ENCODE results near the gene GABRB1. TPM values are rescaled to one million over a fixed set of nuclear protein-coding genes. Genes with fewer than 3 reads are reported as not detected.

Gene GABRB1
- polyA plus RNA-seq, 1 donor, result not detected

- no peak for DNase-seq (ENCODE audit: low read depth)
Measured at GRCh38 chr4:47049347-47049746, 18.0 kb downstream of the GABRB1 start.

DNA sequence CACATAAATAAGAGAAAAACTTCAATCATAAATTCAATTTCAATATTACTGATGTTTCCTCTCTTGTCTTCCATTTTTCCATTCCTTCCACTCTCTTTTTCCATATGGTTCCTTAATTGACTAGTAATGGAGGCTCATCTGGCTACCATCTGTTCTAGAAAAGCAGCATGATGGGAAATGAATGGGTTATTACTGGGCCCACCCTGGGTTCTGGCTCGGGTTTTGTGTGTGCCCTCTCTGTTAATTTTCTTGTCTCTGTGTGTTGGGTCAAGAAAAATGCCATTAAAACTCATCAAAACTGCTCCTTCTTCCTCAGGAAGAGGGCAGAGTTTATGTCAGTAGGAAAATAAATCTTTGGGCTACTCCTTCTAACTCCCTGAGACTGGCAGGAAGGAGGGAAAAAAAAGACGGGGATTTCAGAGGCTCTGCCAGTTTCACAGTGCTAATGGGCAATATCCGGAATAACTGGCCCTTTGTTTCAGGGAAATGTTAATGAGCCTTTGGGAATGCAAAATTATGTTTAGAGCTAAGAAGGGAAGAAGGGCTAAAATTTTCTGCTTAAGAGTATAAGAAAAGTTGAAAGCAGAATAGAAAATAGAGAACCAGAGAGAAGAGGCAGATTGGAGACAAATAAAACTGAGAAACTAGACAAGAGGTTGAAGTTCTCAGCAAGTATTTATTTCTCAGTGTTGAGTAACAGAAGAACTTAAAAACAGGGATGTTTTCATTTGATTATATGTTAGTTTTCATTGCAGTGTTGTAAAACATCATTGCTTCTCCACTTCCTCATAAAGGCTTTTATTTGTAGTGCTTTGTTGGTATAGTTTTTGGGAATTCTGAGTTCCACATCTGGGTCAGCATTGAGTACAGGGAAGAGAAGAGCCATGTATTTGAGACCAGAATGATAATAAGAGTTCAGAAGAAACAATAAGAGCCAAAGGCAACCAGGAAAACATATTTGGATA, 19.7 kb downstream of the GABRB1 start:
- DNase-seq (ENCODE audit: low read depth), result no peak

DNA sequence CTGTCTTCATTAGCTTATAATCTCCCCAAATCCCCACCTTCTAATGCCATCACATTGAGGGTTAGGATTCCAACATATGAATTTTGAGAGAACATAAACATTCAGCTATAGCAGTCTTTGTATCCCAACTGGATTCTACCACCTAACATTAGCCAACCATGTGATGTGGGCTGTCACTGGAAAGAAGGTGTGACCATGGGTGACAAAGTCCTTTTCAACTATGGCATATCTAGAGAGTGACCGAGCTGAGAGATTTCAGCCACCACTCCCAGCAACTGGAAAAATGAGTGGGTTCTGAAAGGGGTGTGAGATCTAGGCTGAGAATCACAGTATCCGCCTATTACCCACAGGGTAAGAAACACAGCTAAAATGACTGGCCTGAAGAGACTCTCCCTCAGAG, 22.1 kb downstream of the GABRB1 start:
- no peak for DNase-seq (ENCODE audit: low read depth)

DNA sequence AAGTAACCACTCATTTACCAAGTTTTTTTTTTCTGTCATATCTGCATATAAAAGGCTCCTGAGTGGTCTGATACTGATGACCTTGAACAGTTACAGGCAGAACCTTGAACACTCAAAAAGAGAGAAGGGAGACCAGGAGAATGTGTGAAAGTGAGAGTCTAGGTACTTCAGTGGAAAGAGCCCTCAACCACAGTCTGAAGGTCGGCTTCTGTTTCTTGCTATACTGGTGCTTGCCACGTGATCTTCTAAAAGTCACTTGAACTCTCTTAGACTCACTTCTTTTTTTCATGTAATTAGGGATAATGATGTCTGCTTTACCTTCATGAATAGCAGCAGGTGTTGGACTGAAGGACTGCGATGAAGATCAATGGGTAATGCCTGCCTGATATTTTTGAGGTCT, 22.8 kb downstream of the GABRB1 start:
- DNase-seq (ENCODE audit: low read depth), result no peak

DNA sequence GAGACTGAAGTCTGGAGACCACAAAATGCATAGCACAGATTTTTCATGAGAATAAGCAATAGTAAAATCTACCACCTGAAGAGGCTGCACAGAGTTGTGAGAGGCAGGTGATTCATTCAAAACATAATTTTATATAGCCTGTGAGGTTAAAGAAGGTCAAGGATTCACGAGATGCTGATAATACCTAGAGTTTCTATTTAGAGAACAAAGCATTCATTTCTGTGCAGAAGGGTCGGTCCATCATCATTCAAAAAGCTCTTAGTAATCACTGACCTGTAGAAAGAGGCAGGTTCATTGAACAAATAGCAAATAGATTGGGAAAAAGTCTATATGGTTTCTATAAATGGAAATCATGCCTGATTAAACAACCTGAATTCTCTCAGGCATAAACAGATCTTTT, 26.6 kb downstream of the GABRB1 start:
- DNase-seq (ENCODE audit: low read depth), result no peak

GRCh38 chr4:47060561-47060960, 29.2 kb downstream of the GABRB1 start:
- no peak for DNase-seq (ENCODE audit: low read depth)

DNA sequence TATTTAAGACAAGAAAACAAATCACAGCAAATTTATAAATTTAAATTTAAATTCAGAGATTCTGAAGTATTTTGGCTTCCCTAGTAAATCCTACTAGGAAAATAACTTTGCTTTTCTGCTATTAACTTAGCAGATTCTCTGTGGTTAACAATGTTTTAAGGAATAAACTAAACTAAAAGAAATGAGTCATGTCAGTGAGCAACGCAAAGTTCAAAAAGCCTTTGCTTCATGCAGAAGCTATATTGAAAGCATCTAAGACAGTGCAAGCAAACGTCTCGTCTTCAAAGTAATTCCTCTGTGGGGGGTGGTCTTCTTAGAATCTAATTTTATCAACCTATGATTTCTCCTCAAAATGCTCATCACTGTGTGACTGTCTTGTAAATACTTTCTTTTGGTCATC, 30.1 kb downstream of the GABRB1 start:
- DNase-seq (ENCODE audit: low read depth), result no peak

DNA sequence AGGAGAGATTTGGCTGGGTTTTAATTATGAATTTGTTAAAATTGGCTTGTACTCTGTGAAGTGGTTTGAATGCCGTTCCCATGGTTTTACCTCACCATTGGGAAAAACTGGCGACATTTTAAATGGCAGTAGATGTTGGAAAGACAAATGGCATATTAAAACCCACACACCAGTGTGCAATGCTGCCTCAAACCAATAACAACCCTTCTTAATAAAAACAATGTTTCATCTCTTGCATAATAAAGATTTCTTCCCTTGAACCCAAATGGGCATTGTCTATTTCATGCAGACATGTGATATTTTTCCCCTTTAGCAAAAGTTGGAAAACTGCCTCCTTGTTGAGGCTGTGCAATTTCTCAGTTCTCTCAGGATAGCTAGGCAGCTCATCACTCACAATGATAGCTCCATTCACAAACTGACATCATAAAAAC, 33.7 kb downstream of the GABRB1 start:
- no peak for DNase-seq (ENCODE audit: low read depth)

DNA sequence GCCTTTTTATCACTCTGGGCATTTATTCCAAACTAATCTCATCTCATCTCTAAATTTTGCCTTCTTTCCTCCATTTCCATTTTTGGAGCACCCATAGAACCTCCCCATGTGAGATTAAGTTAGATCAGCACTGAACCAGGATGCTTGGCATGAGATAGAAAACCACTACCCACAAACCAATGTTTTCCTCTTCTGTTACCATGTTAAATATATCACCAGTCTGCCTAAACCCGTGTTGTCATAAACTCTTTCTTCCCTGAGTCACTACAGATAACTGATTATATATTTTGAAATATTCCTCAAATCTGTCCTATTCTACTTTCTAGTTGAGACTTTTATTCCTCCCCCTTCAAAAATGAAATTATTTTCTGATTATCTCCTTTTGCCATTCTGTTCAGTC, 37.6 kb downstream of the GABRB1 start:
- DNase-seq (ENCODE audit: low read depth), result no peak

- no peak for DNase-seq (ENCODE audit: low read depth)
Measured at GRCh38 chr4:47071901-47072341, 40.6 kb downstream of the GABRB1 start.

GRCh38 chr4:47073647-47074046, 42.3 kb downstream of the GABRB1 start:
- DNase-seq (ENCODE audit: low read depth), result no peak

DNA sequence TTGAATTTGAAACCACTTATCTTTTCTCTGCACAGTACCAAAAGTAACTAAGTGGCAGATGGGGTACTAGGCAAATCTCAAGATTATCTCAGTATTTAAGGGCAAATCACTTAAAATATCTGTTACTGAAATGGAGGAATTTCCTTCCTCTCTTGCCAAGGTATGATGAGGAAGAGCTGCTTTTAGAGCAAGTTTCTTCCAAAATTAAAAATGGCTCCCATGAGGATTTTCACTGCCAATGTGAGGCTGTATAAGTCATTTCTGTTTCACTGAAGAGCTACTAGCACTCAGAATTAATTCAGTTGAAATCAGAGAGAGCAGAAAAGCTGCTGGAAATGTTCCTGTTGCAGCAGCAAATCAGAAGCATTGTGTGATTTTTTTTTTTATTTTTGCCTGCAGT, 43.4 kb downstream of the GABRB1 start:
- no peak for DNase-seq (ENCODE audit: low read depth)

- no peak for DNase-seq (ENCODE audit: low read depth)
Measured at GRCh38 chr4:47075262-47075661, 43.9 kb downstream of the GABRB1 start.

- DNase-seq (ENCODE audit: low read depth), result no peak
Measured at GRCh38 chr4:47075919-47076318, 44.6 kb downstream of the GABRB1 start.

DNA sequence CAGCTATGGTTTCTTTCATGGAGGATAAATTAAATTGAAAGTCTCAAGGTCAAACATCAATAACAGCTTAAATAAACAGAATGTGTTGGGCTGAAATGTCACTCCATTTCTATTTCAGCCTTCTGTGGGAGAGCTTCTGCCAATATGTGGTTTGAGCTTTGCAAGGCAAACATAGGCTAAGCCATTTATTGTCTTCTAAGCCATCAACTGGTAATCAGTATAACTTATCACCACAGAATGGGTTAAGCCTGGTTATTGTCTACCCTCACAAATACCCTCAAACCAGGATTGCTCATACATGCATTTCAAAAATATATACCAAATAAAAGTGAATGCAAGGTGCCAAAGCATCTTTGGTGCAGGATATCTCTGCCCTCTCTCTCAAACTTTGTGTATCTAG, 52.7 kb downstream of the GABRB1 start:
- no peak for DNase-seq (ENCODE audit: low read depth)

DNA sequence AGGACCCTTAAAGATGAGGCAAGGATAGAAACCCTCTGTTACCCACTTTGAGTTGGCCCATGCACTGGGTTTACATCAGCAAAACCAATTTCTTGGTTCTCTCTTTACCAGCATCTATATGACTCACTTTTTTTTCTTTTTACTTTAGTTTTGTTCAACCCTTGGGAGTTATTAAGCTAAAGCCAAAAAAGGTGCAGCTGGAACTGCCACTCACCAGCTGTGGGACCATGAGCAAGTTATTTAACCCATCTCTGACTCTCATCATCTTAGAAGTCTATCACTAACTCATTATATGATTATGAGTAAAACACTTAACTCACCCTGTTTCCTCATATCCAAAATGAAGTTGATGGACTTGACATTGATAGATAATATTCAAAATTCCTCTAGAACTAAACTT, 53.4 kb downstream of the GABRB1 start:
- DNase-seq (ENCODE audit: low read depth), result no peak

DNA sequence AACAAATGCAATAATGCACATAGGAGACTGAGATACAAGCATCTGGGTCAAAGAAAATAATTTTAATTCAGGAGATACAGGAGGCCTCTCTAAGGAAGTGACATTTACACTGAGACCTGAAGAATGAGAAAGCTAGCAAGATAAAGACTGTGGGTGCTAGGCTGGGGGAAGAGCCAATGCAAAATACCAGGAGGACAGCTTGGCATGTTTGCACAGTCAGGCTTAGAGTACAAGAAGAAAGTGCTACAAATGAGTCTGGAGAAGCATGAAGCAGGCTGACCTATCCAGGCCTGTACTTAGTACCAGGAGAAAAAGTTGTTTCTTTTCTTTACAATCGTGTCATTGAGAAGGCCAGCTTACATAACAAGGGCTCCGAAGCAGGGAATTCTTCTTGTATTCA, 56.9 kb downstream of the GABRB1 start:
- no peak for DNase-seq (ENCODE audit: low read depth)

- DNase-seq (ENCODE audit: low read depth), result no peak
Measured at GRCh38 chr4:47095884-47096283, 64.5 kb downstream of the GABRB1 start.

DNA sequence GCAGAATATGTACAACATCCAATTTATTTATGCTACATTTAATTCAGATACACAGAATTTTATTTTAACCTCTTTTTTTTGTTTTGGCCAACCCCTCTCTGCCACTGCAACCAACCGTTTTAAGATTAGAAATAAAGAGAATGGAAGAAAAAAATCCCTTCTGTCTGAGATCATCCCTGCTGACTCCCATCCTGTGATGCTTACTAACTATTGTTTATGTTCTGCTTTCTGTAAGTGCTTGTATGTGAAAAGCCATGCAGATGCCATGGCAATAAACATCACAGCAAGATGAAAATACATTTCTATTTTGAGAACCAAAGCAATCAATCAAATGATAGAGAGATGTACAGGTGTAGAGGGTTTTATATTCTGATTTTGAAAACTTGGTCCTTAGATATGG, 70.1 kb downstream of the GABRB1 start:
- DNase-seq (ENCODE audit: low read depth), result no peak

DNA sequence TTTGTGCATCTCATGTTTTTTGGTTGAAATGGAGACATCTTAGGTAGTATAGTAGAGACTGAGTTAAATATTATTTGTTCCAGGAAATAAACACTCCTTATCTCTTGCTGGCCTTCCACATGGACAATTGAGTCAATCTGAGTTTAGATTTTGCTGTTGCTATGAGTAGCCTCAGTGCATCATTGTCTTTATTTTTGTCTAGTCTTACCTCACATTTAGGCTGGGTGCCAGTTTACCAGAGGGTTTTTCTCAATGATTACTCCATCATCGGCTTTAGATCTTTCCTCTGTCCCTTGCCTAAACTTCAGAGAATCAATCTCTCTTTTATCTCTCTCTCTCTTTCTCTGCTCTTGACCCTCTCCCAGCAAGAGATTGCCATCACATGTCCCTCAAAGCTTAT, 73.6 kb downstream of the GABRB1 start:
- DNase-seq (ENCODE audit: low read depth), result no peak

DNA sequence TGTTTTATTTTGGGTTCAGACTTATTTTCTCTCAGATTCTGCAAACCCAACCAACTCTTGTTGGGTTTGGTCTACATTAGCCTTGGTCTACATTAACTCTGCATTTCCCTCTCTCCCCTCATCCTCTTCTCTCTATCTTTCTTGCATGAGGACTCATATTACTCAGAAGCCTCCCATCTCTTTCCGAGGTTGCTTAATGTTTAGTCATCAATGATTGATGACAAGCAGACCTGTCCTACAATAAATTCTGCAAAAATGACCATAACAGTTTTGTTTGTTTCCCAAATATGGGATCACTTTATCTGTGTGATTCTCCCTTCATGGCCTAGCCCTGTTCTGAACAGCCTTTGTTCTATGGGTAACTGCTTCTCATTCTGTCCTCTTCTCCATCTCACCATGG, 75.2 kb downstream of the GABRB1 start:
- DNase-seq (ENCODE audit: low read depth), result no peak

- DNase-seq (ENCODE audit: low read depth), result no peak
Measured at GRCh38 chr4:47109379-47109778, 78.0 kb downstream of the GABRB1 start.

- DNase-seq (ENCODE audit: low read depth), result no peak
Measured at GRCh38 chr4:47110546-47111132, 79.3 kb downstream of the GABRB1 start.
